SHP77 (cell line): ENCODE results near the gene FCAMR.

ENCODE experiments used
- DNase-seq, 2 experiments: peaks; one replicate each; lab custom pipeline; 2025; lab: John Stamatoyannopoulos, UW

The FCAMR gene

GRCh38 chr1:206998816-206999215 is 28.6 kb upstream of the FCAMR start:
- DNase-seq = no peak

- no peak for DNase-seq
Measured at GRCh38 chr1:206992790-206993189, 22.5 kb upstream of the FCAMR start.

DNA sequence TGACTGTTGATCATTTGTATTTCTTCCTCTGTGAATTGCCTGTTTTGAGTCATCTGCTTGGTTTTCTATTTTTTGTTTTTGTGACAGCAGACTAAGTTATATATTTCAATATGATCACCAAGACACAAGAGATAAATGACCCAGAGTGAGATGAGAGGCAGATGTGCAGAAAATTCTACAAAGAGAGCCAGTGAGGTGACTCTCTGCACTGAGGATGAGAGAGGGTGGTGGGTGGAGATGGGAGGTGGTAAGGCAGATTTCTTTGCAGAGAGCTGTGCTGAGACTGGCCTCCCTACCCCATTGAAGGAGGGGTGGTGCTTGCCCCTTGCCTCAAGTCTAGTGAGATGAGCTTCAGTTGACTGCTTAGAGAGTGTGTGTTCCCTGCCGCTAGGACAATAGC is 17.6 kb upstream of the FCAMR start:
- DNase-seq = no peak

DNA sequence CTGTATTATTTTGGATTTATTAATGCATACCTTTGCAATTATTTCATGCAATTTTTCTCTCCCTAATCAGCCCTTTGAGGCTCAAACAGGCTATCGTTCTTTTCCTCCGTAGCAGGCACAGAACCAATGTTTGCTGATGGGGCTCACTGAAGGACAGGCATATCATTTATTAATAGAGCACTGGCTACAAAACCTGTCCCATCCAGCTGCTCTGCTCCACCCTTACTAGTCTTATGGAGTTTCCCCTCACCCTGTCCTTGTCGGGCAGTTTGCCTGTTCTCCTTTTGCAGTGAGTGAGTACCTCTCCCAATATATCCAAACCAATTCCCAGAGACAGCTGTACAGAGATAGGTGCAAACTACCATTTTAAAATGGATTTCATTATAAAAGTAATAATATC is 16.6 kb upstream of the FCAMR start:
- DNase-seq = no peak

DNA sequence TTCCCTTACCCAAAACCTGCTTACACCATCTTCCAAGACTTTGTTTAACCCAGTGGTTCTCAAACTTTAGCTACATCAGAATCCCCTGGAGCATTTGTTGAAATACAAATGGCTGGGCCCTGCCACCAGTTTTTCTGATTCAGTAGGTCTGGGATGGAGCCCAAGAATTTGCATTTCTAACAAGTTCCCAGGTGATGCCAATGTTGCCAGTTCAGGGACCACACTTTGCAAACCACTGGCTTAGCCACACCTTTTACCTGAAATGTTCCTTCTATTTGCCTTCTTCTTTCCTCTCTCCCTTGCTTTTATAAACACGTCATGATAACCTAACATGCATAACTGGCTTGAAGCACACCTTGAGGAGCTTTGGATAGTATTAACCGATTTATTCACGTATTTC is 16.1 kb upstream of the FCAMR start:
- no peak for DNase-seq

DNA sequence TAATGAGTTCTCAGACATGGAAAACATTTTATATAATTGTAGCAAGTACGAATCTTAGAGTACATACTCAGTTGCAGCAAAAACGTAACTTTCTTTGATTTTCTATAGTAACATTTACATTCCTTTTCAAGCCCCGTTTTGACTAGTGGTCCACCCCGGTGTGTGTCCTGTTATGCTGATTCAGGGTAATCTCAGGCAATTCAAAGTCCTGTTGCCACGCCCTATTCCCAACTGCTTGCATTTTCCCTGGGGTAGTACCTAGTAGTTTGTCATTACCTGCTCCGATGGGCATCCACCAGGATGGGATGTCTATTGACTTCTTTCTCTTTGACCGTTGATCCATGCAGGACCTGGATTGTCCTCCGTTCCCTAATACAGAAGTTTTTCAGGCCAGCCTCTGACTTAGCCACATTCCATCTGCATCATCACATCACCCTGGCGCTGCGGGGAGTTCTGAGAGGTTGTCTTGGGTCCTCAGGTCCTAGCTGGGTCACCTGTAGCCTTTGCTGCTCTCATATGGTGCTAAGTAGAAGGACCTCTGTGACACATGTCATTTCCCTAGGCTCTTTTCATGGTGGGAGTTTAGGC is 15.0 kb upstream of the FCAMR start:
- DNase-seq = no peak

- peak; percentile 34 to 49 for DNase-seq
Measured at GRCh38 chr1:206982216-206982615, 12.0 kb upstream of the FCAMR start.

DNA sequence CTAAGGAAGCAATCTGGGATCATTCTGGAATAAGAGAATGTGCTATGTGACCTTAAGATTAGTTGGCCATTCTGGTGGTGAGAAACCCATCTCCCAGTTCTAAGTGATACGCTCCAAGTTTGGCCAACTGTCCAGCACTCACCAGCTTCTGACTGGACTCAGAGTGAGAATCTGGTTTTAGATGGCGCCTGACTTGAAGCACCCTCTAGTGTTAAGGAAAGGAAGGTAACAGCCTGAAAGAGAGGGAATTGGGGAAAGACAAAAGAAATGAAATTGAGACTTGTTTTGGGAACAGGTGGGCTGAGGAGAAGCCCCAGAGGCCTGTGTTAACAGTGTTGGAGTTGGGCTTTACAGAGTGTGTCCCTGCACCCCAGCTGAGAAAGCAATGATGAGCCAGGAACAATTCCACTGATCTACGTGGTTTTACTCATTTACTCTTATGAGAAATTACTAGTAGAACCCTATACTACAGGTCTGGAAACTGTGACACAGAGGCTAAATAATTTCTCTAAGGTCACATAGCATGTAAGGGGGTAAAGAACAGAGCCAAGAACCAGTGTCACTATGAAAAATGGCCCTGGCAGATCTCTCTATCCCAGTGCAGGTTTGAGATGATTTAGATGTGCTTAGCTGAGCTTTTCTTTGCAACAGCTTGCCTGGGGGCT is 9.3 kb upstream of the FCAMR start:
- DNase-seq = peak in 1 of 2 experiments; percentile 16

DNA sequence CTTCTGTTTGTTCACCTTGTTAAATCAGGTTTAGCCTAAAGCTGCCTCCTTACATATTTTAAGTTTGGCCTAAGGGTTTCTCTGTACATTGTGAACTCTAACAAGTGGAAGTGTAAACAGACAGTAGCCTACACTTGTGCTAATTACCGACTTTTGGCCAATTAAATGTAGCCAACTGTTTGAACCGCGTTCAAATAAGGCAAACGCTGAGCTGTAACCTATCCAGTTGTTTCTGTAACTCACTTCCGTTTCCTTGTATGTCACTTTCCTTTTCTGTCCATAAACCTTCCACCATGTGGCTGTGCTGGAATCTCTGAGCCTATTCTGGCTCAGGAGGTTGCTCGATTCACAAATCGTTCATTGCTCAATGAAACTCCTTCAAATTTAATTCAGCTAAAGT is 8.0 kb upstream of the FCAMR start:
- DNase-seq = no peak

- DNase-seq = no peak
Measured at GRCh38 chr1:206975306-206975705, 5.0 kb upstream of the FCAMR start.

DNA sequence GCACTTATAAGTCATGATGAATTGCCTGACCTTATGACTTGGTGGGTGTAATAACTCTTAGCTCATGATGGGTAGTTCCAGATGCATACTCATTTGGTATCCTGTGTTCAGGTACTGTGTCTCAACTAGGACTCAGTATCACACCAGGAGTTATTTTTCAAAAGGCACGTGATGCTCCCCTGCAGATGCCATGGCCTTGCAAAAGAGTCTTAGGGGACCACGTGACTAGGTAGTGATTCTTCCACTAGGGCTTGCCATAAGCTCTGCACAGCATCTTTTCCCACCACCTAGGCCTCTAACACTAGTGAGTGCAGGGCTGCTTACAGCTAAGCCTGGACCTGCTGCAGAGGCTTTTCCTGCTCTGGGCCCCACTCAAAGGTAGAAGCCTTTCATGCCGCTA is 3.9 kb upstream of the FCAMR start:
- no peak for DNase-seq

- no peak for DNase-seq
Measured at GRCh38 chr1:206972728-206973127, 2.5 kb upstream of the FCAMR start.

DNA sequence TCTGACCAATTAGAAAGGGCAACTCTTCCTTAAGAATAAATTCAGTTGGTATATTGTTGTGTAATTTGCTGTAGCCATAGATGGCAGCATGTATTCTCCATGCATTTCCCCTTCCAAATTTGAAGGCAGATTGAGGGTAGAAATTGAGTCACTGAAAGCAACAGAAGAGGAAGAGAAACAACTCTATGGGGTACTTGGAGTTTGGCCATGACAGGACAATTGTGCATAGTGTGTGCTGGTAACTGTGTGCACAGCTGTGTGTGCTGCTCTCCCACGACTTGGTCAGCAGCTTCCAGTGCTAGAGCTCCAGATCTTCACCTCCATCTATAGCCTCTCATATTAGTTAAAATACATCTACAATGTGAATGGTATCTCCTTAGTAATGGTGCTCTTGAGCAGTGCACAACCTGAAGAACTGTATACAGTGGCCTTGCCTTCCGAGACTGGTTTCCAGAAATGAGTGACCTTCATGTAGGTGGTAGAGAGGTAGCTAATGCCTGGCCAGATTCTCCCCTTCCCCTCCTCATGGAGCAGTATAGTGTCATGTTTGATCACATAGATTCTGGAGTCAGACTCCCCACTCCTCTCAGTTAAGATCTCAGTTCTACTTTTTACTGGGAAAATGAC is 882 bp upstream of the FCAMR start:
- no peak for DNase-seq

GRCh38 chr1:206969090-206969489 is 1.2 kb downstream of the FCAMR start:
- DNase-seq = no peak

- no peak for DNase-seq
Measured at GRCh38 chr1:206967096-206967849, 3.0 kb downstream of the FCAMR start.

DNA sequence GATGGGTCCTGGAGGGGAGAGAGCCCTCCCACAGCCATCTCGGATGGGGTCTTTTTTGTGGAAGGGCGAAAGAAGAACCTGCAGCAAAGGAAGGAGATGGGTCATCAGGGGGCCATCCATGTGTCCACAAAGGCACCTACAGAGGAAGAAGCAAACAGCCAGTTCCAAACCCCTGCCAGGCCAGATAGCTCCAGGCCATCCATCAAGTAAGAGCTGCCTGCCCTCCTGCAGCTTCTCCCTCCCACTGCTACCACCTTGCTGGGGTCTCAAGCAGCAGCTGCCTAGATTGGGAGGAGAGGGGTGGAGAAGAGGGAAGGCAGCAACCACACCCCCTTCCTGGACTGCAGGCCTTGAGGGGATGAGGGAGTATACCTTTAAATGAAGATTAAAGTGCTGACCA is 4.5 kb downstream of the FCAMR start:
- no peak for DNase-seq

DNA sequence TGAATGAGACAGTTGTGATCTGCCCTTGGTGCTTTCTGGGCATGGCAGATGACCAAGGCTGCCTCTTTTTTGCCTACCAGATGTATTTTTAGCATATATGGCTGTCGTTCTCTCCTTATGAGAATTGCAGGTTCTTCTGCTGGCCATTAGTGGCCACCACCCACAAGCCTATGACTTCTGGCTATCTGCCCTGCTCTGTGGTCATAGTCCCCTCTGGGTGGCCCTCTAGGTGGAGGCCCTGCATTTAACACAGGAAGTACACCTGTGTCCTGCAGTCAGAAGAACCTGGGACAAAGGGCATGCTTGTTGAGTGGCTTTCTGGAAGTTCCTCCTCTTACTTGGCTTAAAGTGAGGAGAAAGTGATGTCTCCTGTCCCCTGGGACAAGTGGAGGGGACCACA is 6.5 kb downstream of the FCAMR start:
- DNase-seq = no peak

DNA sequence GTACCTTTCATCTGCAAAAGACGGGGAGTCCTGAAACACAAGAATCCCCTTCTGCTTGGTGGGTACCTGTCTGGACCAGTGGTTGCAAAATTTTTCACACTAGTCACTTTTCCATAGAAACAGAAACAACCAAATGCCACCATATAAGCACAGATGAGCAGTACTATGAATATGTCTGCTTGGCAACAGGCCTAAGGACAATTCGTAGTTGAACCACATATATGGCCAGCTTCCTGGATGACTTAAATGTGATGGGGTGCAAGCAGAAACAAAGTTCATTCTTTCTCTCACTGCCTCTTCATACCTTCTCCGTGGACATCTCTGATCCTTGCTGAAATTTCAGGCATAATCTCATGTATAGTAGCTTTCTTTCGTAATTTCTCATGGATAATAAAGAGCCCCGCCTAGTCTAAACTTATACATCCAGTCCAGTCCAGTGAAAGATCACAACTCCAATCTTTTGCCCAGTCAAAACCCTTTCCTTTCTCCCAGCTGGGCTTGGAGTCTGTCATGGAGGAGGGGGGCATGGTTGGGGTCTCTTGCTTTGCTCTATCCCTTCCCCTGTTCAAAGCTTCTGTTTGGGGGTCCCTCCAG is 7.0 kb downstream of the FCAMR start:
- DNase-seq = no peak

GRCh38 chr1:206962272-206962671 is 8.0 kb downstream of the FCAMR start:
- no peak for DNase-seq

- DNase-seq = no peak
Measured at GRCh38 chr1:206961668-206962067, 8.6 kb downstream of the FCAMR start.

DNA sequence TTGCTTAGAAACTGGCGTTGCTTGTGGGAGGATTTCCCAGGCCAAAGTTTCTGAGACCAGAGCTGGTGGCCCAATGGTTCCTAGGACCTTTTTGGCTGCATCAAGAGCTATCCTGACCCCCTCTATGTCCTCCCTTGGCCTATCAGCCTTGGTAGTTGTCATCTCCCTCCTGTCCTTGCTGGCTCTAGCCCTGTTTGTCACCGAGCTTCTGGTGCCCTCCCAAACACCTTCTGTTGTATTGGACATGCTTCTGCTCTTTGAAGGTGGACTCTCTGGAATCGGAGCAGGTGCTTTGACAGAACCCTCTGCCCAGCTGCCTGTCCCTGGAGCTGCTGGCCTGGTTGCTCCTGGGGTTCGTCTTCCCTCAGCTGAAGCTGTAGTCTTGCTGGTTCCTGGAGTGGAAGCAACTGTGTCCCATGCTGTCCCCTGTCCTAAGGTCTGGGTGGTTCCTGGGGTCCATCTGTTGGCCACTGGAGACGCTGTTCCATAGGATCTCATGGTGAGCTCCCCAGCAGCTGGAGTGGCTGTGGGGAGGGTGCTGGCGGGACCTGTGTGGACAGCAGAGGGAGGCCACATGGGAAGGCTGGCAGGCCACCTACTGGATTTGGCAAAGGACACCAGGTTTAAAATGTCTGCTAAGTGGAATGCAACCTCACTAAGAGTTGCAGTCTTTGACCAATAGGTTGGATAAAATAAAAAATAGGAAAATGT is 9.4 kb downstream of the FCAMR start:
- DNase-seq = no peak

GRCh38 chr1:206958144-206958543 is 12.1 kb downstream of the FCAMR start:
- DNase-seq = no peak
